ENCODE measurements around the gene TRPC4AP.
A peak's percentile ranks its signal among the peaks of the same experiment; 100 is the strongest.

Gene TRPC4AP

DNA sequence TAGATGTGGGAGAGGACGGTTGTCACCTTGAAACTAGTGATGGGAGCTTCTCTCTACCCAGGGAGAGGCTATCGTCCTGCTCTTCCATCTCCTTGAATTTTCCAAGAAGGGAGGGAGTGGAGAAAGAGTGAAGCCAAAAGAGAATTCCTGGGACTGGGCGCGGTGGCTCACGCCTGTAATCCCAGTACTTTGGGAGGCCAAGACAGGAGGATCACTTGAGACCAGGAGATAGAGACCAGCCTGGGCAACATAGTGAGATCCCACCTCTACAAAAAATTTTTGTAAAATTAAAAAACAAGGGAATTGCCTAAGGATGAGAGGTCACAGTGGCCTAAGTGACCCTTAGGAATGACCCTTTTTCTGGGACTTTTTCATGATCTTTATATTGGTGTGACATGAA is 128.1 kb downstream of the TRPC4AP start:
- no peak for DNase-seq

DNA sequence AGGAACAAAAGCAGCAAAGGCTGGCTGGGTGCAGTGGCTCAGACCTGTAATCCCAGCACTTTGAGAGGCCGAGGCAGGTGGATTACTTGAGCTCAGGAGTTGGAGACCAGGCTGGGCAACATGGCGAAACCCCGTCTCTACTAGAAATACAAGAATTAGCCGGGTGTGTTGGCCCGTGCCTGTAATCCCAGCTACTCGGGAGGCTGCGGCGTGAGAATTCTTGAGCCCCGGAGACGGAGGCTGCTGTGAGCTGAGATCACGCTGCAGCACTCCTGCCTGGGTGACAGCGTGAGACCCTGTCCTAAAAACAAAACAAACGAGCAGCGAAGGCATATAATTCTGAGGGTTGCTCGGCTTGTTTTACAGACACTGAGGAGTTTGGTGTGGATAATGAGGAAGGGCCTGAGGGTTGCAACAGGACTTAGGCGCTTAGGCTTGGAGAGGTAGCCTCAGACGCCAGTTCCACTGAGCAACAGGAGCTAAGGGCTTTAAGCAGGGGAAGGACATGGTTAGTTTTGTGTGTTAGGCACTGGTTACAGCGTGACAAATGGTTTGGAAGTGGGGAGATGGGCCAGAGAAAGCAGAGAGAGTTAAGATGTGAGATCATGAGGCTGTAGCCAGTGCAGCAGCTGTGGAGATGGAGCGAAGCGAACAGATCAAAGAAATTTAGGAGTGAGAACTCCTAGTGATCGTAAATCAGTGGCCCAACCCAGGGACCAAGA is 135.7 kb downstream of the TRPC4AP start:
- DNase-seq: no peak

DNA sequence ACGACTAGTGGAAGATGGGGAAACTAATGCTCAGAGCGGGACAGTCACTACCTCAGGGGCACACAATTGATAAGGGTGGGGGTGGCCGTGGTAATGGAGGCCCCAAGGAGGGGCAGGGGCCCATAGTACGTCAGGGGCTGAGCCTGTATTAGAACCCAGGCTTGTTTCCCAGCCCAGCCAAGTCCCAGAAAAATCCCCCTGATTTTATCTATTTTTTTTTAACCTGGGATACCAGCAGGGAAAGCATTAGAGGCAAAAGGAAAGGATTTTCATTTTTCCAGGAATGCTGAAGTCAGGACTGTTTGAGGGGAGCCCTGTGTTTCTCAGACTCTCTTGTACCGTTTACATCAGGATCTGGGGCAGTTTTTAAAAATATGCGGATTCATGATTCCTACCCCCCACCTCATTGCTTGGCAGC is 136.6 kb downstream of the TRPC4AP start:
- DNase-seq: no peak

DNA sequence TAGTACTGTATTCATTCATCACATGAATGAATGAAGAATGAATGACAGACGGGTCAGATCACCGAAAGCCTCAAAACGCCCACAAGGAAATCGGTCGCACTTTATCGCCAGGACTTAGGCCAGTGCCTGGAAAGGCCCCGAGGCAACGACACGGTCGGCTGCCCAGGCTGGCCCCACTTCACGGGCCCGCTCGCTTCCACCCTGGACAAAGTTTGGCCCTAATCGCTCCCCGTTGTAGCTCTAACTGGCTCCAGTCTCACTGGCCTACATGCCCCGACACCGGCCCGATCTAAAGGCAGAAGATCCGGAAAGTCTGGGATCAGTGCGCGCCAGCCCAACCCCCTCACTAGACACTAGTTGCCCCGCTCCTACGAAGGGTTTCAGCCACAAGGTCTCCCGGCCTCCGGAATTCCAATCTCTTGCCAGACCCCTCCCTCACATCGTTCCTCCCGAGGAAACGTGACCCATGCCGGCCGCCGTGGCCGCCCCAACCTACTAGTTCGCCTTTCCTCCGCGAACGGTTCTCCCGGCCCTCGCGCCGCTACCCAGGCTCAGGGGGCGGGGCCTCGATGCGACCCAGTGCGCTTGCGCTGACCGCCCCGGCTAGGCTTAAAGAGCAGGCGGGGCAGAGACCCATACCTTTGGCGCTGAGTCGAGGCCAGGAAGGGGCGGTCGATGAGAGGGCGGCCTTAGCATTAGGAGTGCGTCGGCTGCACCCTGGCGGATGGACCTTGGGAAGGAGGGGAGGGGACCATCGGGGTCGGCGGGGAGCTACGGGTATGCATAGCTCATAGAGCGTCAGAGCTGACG is 137.2 kb downstream of the TRPC4AP start, which contains the start of the genes GSS and MYH7B:
TSS of gene GSS (minus strand) at position 576 of the 810 bp plus-strand sequence. CDS start 3,954 bp downstream, outside the sequence.
TSS of gene MYH7B (plus strand) at position 638 of the 810 bp plus-strand sequence. CDS start 22,138 bp downstream, outside the sequence.
- DNase-seq: peak; percentile 89

DNA sequence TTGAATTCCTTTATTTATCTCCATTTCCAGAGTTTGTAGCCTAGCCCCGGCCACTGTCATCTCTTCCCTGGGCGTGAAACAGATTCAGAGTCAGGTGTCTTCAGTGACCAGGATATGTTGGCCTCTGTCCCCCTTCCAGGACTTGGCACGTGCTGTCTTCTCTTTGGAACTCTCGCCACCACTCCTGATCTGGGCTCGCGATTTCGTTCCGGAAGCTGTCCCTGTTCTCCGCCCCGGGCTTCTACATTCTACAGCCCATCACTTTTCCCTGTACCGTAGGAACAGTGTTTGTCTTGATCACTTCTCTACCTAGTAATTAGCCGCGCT is 137.7 kb downstream of the TRPC4AP start:
- peak; percentile 20 for DNase-seq

DNA sequence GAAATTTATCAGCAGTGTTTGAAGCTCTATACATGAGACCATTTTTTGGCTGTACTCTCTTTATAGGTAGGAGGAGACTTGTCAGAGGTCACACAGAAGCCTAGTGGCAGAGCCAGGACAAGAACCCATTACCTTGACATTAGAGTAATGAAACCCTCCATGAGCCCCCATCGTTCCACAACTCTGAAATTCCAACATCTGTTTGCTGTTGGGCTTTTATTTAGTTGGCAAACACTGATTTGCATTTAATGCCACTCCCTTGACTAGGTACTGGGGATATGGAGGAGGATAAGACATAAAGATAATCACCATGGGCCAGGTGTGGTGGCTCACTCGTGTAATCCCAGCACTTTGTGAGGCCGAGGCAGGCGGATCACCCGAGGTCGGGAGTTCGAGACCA is 138.6 kb downstream of the TRPC4AP start:
- DNase-seq: no peak

DNA sequence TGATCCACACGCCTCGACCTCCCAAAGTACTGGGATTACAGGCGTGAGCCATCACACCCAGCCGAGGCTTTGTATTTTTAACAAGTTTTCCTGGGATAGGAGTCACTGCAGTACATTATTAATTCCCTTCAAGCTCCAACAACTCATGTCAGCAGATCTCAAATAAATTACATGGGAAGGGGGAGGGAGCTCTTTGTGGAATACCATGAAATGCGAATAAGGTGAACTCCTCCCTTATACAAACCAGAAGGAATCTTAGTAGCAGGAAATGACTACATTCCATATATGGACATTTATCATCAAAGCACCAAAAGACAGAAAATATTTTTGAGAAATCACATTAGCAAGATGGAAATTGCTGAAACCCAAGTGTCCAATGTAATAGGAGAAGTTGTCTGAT is 139.9 kb downstream of the TRPC4AP start:
- no peak for DNase-seq

Data from MV-4-11 (cell line).